AG08395 (cell line): Measurements from ENCODE around the gene TFIP11.

Source experiments
- DNase-seq: peaks from one replicate; pipeline ENCODE4 v3.0.0; 2012; ENCODE audit warnings: mixed read lengths, low spot score

TFIP11 gene

DNA sequence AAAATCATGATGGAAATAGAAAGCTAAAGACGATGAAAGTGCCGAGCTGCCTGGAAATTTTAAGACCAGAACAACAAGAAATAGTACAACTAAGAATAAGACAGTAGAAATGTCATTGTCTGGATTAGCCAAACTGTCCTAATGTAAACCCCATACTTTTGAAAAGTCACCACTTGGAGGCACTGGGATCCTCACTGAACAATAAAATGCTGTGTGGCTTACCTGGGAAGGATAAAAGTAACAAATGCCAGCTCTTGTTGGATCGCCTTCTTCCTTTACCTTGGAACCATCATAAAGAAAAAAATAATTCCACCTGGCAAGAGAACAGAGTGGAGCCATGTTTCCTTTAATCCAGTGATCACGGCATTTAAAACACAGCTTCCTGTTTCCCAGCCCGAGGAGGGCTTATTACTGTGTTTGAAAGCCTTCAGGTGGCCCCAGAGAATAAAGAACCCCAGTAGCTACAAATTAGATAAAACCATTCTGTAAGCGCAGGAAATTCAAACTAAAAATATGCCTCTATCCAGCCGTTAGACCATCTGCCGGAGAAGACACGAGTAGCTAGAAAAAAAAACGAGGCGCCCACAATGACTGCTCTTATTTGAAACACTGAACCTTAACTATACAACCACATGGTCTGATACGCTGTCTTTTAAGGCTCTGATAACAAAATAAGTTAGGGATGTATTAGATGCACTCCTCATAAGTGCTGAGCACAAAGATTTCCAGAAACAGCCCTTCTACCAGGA, 33.1 kb downstream of the TFIP11 start:
- DNase-seq = no peak

DNA sequence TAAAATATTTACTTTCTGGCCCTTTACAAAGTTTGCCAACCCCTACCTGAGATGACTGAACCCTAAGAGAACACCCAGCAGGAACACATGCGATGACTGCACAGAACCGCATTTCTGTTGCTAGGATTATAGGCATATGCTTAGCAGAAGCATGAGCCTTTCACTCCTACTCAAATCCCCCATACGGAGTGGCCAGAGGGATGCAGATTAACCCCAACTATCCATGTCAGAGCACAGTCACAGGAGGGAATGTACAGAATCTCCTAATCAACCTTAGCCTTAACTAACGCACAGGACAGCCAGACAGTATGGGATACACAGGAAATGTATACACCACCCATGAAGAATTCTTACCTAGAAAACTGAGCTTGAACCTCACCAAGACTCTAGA, 34.9 kb downstream of the TFIP11 start:
- DNase-seq = no peak

DNA sequence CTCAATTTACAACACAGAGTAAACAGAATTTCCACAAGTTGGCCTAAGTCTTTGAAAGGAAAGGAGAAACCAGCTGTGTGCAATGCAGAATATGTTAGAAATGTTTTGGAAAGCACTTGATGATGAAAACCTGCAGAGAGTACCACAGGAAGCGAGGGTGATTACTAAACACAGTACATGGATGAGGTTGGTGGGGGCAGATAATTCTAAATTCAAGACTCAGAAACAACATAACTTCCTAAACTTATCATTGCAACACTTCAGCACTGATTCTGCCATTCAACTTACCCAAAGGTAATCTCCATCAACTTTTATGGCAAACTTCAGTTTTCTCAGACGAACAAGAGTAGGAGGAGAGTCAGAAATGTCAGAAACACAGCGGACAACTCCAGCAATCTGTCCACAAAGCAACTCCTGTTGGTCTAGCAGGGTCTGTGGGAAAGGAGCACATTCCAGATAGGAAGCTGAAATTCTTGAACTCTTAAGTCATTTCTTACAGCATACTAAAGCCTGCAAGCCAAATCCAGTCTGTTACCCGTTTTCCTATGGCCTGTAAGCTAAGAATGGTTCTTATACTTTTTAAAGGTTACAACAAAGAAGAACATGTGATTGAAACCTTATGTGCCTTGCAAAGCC, 35.5 kb downstream of the TFIP11 start:
- DNase-seq = no peak

GRCh38 chr22:26474682-26475081, 37.6 kb downstream of the TFIP11 start:
- no peak for DNase-seq

DNA sequence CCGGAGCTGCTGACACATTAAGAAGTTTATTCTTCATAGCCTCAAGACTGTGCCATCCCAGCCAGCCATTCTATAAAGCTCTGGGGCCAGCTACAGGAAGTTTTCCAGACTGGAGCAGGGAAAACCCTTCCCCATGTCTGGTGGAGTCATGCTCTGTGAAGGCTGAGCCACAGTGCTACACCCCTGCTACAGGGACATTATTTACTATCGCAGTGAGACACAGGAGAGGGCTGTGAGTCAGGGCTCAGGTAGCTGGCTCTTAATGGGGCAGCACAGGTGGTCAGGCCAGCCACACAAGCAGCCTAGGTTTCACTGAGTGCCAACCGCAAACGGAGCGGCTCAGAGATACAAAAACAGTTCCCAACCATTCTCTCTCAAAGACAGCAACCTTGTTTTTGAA, 40.8 kb downstream of the TFIP11 start:
- DNase-seq = peak; percentile 81

GRCh38 chr22:26470807-26471206, 41.5 kb downstream of the TFIP11 start:
- DNase-seq = no peak

DNA sequence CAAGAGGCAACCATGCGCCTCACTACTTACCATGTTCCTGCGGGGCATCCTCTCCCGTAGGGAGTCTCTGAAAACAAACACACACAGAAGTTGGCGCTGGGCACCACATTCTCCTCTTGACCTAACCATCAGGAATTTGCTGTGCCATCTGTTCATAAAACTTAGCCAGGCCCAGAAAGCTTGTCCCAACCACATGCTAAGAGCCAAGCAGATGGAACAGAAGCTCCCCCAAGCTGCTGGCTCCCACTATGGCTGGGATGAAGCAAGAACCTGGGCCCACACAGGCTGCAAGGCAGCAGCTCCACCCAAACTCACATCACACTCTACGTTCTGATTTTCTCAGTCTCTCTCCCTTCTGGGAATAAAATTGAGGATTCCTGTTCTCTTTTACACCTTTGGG, 46.1 kb downstream of the TFIP11 start:
- peak; percentile 51 for DNase-seq

DNA sequence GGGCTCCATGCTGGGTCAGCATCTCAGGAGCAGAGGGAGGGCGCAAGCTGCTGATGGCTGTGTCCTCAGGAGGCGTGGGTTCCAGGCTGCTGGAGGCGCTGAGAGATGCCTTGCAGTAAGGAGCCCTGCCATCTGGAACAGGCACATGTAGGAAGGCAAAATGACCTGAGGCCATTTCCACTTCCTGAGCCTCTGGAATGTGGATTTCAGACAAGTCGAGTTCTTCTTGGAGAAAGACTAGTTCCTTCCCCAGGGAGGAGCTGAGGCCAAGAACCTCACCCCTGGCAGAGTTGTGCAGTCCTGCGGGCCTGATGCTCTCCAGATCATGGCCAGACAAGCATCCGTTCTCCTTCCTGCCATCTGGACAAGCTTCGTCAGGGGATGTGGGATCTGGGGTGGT, 48.0 kb downstream of the TFIP11 start:
- peak; percentile 82 for DNase-seq

DNA sequence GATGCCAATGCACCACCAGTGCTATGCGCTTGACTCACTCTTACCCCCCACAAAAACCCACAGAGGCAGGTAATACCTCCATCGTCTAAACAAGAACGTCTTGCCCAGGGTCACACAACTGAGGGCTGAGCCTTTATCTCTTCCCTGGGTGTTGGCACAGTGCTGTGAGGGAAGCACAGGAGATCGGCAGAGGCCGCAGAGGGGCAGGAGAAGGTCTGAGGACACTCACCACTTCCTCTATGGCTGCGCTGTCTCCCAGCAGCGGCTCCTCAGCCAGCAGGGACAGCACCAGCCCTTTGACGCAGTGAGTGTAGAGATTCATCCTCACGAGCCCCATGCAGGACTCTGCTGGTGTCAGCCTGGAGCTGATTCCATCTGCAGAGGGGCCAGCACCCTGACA, 48.6 kb downstream of the TFIP11 start:
- no peak for DNase-seq

GRCh38 chr22:26463101-26463661, 49.1 kb downstream of the TFIP11 start:
- no peak for DNase-seq

DNA sequence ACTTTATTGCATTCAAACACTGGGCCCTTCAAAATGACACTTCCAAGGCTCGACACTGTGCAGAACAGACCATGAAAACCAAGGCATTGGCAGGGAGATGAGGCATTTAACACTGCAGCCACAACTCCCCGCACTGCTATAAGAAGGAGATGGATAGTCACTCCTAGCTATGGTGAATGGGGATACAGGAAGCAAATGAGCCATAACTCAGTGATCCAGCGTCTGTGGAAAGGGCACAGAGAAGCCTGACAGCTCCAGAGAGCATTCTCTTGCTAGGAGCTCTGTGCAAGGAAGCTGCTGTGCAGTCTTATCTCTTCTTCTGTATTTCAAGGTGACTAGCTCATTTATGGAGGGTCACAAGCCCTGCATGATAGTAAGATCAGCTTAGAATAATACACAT, 49.6 kb downstream of the TFIP11 start:
- DNase-seq = no peak

GRCh38 chr22:26462051-26462450, 50.2 kb downstream of the TFIP11 start:
- DNase-seq = no peak

GRCh38 chr22:26461188-26461810, 51.0 kb downstream of the TFIP11 start:
- peak; percentile 74 for DNase-seq

DNA sequence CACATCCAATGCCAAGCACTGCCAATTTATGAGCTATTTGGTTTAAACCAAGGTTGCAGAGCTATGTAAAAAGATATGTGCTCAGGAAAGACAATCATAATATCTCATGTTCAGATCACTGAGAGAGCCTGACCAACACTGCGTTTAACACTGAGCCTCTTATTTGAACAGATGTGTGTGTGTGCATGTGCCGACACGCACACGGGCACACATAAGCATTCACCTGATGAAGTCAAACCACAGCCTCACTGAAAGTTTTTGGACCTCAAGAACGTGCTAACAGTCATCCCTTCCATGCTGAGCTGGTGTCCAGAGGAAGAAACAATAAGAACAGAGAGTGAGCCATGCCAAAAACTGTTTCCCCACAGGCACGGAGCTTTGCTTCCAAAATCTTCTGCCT, 52.1 kb downstream of the TFIP11 start:
- DNase-seq = no peak

DNA sequence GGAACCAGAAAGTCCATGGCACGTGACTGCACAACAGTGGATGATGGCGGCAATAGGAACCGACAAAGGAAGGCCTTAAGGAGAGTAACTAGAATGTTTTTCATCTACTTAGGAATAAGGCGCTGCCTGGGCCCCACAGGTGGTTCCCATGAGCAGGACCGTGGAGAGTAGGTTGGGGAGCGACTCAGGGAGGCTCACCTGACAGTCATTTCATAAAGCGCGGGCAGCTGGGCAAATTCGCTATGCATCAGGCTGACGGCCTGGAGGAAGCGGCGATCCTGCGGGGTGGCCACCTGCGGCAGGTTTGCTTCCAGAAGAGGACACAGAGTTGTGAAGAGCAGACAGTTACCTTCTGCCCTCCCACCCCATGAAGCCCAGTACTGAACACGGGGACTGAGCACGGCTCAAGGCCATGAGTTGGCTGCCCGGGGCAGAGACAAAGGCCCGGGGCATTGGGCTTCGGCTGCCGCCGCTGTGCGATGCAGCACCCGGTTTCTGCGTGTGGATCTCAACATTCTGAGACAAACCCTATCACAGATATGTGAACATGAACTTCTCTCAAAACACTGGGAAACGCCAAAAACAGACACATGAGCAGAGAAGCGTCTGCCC, 54.5 kb downstream of the TFIP11 start:
- no peak for DNase-seq

DNA sequence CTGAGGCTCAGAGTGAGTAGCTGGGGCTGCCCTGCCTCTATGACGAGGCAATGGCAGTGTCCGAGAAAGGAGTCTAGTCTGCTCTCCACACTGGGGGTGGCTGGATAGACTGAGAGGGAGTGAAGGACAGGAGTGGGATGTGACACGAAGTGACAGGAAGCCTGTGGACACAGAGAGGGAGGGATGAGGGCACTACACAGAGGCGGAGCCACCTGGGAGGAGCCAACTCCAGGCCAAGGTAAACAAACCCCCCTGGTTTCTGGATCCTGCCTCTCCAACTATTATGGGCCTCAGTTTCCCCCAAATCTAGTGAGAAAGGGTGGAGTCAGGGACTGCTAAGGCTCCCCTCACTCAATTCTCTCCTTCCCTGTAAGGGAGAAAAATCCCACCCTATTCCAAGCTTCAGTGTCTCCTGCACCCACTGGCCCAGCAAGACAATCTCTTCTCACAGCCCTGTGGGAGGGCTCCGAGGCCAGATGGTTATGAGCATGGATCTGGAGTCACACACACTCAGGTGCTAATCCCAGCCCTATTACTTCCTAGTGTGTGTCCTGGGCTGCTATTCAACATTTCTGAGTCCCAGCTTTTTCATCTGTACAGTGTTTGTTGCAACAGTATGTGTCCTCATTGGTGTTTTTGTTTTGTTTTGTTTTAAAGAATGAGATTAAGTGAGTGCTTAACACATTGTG, 58.3 kb downstream of the TFIP11 start:
- DNase-seq = no peak

DNA sequence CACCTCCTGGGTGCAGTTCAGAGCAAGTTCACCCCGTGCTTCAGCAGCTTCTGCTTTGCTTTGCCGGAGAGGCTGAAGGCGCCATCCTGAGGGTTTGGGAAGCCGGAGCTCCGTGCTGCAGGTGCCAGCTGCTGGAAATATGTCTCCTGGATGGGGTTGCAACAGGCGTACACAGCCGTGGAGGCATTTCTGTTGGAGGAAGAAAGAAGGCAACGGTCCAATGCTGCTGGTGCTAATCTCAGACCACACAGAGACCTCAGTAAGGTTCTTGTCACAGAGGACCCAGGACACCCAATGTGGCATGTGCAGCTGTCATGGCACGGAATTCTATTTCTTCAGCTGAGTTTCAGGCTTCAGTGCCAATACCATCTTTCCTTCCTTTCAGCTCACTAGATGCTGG, 59.1 kb downstream of the TFIP11 start:
- no peak for DNase-seq

- DNase-seq = no peak
These were observed 59.8 kb downstream of the TFIP11 start for GRCh38 chr22:26452236-26453016.

- no peak for DNase-seq
These were observed 61.7 kb downstream of the TFIP11 start for GRCh38 chr22:26450453-26451185.

DNA sequence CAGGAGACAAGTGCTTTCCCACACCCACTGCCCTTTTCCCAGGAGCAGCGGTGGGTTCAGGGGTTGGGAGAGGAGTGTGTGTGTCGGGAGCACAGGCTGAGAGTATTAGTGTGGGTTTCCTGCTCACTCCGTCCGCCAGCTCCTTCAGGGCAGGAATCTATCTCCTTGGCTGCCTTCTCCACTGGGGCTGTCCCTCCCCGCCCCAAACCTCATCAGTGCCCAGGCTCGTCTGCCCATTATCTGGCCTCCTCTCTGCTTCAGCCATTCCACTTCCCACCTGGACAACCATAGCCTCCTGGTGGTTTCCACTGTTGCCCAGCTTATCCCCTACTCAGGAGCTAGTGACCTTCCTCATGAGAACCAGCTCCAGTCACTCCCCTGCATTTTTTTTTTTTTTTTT, 63.3 kb downstream of the TFIP11 start:
- DNase-seq = no peak

GRCh38 chr22:26448334-26448733, 63.9 kb downstream of the TFIP11 start:
- no peak for DNase-seq
